SK-N-SH (cell line): Measurements from ENCODE around the gene SEMA3F. TPM values are rescaled to one million over a fixed set of nuclear protein-coding genes. Genes with fewer than 3 reads are reported as not detected.

Experiments
- CTCF ChIA-PET: fragments of 300-600, 350-600 bp; formaldehyde crosslinking; extraction: SDS; loops from one replicate; lab custom pipeline; 2021; lab: Yijun Ruan, JAX
- POLR2A ChIA-PET: fragments of 350-600 bp; sonication (Branson Sonifier 250); formaldehyde crosslinking; extraction: SDS; loops from one replicate; lab custom pipeline; 2020; ENCODE audit warnings: antibody characterized with exemption, inconsistent platforms; lab: Yijun Ruan, JAX
- DNase-seq: peaks from one replicate; pipeline ENCODE4 v3.0.0; 2012
- H2AFZ ChIP-seq: fragments of 200-600 bp; sonication (generic); 2 replicates; pipeline ENCODE4 v1.8.1; 2016; ENCODE audit warnings: antibody characterized with exemption, mild to moderate bottlenecking, low read depth
- H3F3A ChIP-seq: fragments of 200-600 bp; sonication (generic); replicated peaks from 2 replicates; pipeline ENCODE3; 2016; ENCODE audit warnings: antibody characterized with exemption, mild to moderate bottlenecking; ENCODE audit not compliant: insufficient read depth
- H3K27ac ChIP-seq, 2 experiments: fragments of 200-500 bp in 1 of 2; fragments of 200-600 bp in 1 of 2; sonication (Bioruptor generic) in 1 of 2; sonication (generic), shearing (Covaris generic) in 1 of 2; 2 replicates each; pipeline versions ENCODE4 v1.5.1 to v1.6.1; 2014 to 2016; ENCODE audit warnings: low read depth in 2 of 2, inconsistent platforms in 1 of 2, low read length in 1 of 2, mild to moderate bottlenecking in 1 of 2, mixed read lengths in 1 of 2
- H3K27me3 ChIP-seq: fragments of 200-600 bp; sonication (generic), shearing (Covaris generic); 2 replicates; pipeline ENCODE4 v1.6.1; 2016; ENCODE audit warnings: mixed run types; ENCODE audit not compliant: insufficient read depth
- H3K36me3 ChIP-seq, 2 experiments: fragments of 200-500 bp in 1 of 2; fragments of 200-600 bp in 1 of 2; sonication (Bioruptor generic) in 1 of 2; sonication (generic) in 1 of 2; replicated peaks in 1 of 2; 2 replicates each; pipeline versions ENCODE3 to v1.5.1; 2014 to 2016; ENCODE audit warnings: low read length in 1 of 2, mild to moderate bottlenecking in 1 of 2; ENCODE audit not compliant: insufficient read depth in 2 of 2, control insufficient read depth in 1 of 2
- H3K4me1 ChIP-seq, 2 experiments: fragments of 200-500 bp in 1 of 2; fragments of 200-600 bp in 1 of 2; sonication (Bioruptor generic) in 1 of 2; sonication (generic), shearing (Covaris generic) in 1 of 2; 2 replicates each; pipeline versions ENCODE4 v1.5.1 to v1.6.1; 2014 to 2016; ENCODE audit warnings: low read depth in 1 of 2, low read length in 1 of 2, mixed run types in 1 of 2; ENCODE audit not compliant: insufficient read depth in 2 of 2, control insufficient read depth in 1 of 2
- H3K4me2 ChIP-seq: fragments of 200-600 bp; sonication (generic), shearing (Covaris generic); 2 replicates; pipeline ENCODE4 v1.6.1; 2017; ENCODE audit warnings: mixed run types
- H3K4me3 ChIP-seq, 2 experiments: fragments of 200-500 bp in 1 of 2; fragments of 200-600 bp in 1 of 2; sonication (Bioruptor generic) in 1 of 2; sonication (generic), shearing (Covaris generic) in 1 of 2; 2 replicates each; pipeline versions ENCODE4 v1.5.1 to v1.8.1; 2014 to 2016; ENCODE audit warnings: low read depth in 2 of 2, inconsistent platforms in 1 of 2, low read length in 1 of 2, mild to moderate bottlenecking in 1 of 2, mixed read lengths in 1 of 2, moderate library complexity in 1 of 2
- H3K79me2 ChIP-seq: fragments of 200-600 bp; sonication (generic); 2 replicates; pipeline ENCODE4 v1.8.1; 2017; ENCODE audit warnings: mild to moderate bottlenecking; ENCODE audit not compliant: insufficient read depth
- H3K9ac ChIP-seq: fragments of 200-600 bp; sonication (generic); 2 replicates; pipeline ENCODE4 v1.6.1; 2017; ENCODE audit warnings: mixed run types
- H3K9me2 ChIP-seq: fragments of 200-600 bp; sonication (generic); 2 replicates; pipeline ENCODE4 v1.6.1; 2017; ENCODE audit warnings: mixed run types
- H3K9me3 ChIP-seq: fragments of 200-600 bp; sonication (generic); 2 replicates; pipeline ENCODE4 v1.6.1; 2017; ENCODE audit warnings: mixed run types, mild to moderate bottlenecking, moderate library complexity
- H4K20me1 ChIP-seq: fragments of 200-600 bp; sonication (generic); 2 replicates; pipeline ENCODE4 v1.6.1; 2017; ENCODE audit warnings: mild to moderate bottlenecking, mixed run types; ENCODE audit not compliant: insufficient read depth
- GABPA ChIP-seq: IDR thresholded peaks from 2 replicates; pipeline ENCODE4 v1.4.0; 2012; ENCODE audit warnings: low read depth, mild to moderate bottlenecking
- GATA2 ChIP-seq: sonication (generic); formaldehyde crosslinking; IDR thresholded peaks from 2 replicates; pipeline ENCODE4 v1.5.0; 2020; ENCODE audit warnings: mild to moderate bottlenecking, missing genetic modification reagents
- MEF2A ChIP-seq: IDR thresholded peaks from 2 replicates; pipeline ENCODE4 v1.4.0; 2012; ENCODE audit warnings: low read depth, borderline replicate concordance
- MXI1 ChIP-seq: IDR thresholded peaks from 2 replicates; pipeline ENCODE4 v1.6.1; 2012; ENCODE audit warnings: mild to moderate bottlenecking, low read depth, low read length, improper control_type of control experiment
- NFIC ChIP-seq: IDR thresholded peaks from 2 replicates; pipeline ENCODE4 v1.4.0; 2012; ENCODE audit warnings: borderline replicate concordance
- POLR2AphosphoS5 ChIP-seq: IDR thresholded peaks from 2 replicates; pipeline ENCODE4 v1.6.1; 2012; ENCODE audit warnings: low read depth, low read length
- RAD21 ChIP-seq: IDR thresholded peaks from 2 replicates; pipeline ENCODE4 v1.6.1; 2012; ENCODE audit warnings: mild to moderate bottlenecking, low read length
- RCOR1 ChIP-seq: fragments of 150-350 bp; IDR thresholded peaks from 2 replicates; pipeline ENCODE4 v1.6.1; 2017; ENCODE audit warnings: antibody characterized with exemption, low read length
- RXRA ChIP-seq: IDR thresholded peaks from 2 replicates; pipeline ENCODE4 v1.4.0; 2012; ENCODE audit warnings: low read depth, mild to moderate bottlenecking, borderline replicate concordance
- TAF1 ChIP-seq: IDR thresholded peaks from 2 replicates; pipeline ENCODE4 v1.6.1; 2012; ENCODE audit warnings: low read depth, mild to moderate bottlenecking, low read length, moderate library complexity, borderline replicate concordance
- TCF12 ChIP-seq: IDR thresholded peaks from 2 replicates; pipeline ENCODE4 v1.4.0; 2012
- TEAD4 ChIP-seq: IDR thresholded peaks from 2 replicates; pipeline ENCODE4 v1.4.0; 2012; ENCODE audit warnings: mild to moderate bottlenecking, borderline replicate concordance; ENCODE audit not compliant: insufficient read depth
- WGBS: methylation state at CpG from one replicate; pipeline ENCODE4 v1.1.6; 2017; ENCODE audit warnings: low lambda C conversion rate; 5-methylcytosine and 5-hydroxymethylcytosine counted together
- polyA plus RNA-seq, 3 experiments: library from polyadenylated mRNA; depleted of rRNA; stranded (reverse); fragments of >200 nt; gene quantifications; 2 replicates each; pipeline ENCODE4 v1.2.3, GENCODE V29; 2012
- TF ChIP-seq, protein P1 (sequence below): fragments of 200-600 bp; sonication (generic); IDR thresholded peaks from 2 replicates; pipeline ENCODE4 v1.6.1; 2017; ENCODE audit warnings: antibody characterized with exemption, mild to moderate bottlenecking, moderate library complexity
- TF ChIP-seq, protein P2 (sequence below): IDR thresholded peaks from 2 replicates; pipeline ENCODE4 v1.4.0; 2012; ENCODE audit warnings: low read depth, borderline replicate concordance
- TF ChIP-seq, protein P3 (sequence below): fragments of 150-350 bp; IDR thresholded peaks from 2 replicates; pipeline ENCODE4 v1.6.1; 2017; ENCODE audit warnings: antibody characterized with exemption, low read length, low read depth, borderline replicate concordance
- TF ChIP-seq, protein P4 (sequence below): fragments of 150-350 bp; IDR thresholded peaks from 2 replicates; pipeline ENCODE4 v1.6.1; 2016; ENCODE audit warnings: mild to moderate bottlenecking, low read depth, low read length
- TF ChIP-seq, protein P5 (sequence below): IDR thresholded peaks from 2 replicates; pipeline ENCODE4 v1.4.0; 2012; ENCODE audit warnings: low read depth
- TF ChIP-seq, protein P6 (sequence below): IDR thresholded peaks from 2 replicates; pipeline ENCODE4; 2012

The SEMA3F gene
- polyA plus RNA-seq, 1 of the 3 experiments (the other 2 are of a cell fraction): 30.4 TPM

DNA sequence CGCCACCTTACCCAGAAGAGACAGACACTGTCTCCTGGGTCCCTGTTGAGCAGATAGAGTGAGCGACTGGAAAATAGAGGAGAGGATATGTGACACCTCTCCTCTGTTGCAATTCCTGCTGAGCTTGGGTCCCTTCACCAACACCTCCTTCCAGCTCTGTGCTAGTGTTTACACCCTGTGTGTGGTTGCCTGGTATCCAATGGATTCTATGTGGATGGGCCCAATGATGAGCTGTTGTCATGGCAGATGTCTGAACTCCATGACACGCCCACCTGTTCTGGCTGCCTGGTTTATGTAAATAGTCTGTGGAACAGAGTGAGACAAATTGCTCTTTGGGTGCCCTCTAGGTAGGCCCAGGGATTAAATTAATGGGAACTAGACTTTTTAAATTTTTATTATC is 42.7 kb upstream of the SEMA3F start:
- DNase-seq: no peak
- H2AFZ ChIP-seq: no peak overlapping the region
- WGBS: 98% methylated on average over 3 of the region's 3 CpGs
- H3K9me2 ChIP-seq: no peaks in the 10 kb centered on the region
- H3K9ac ChIP-seq: no peak overlapping the region
- ChIA-PET CTCF (interaction anchor here (0.9 to 28.1 kb wide), 4 partner anchors 8 to 73 kb away, joined by 3 to 684 read pairs (median 4); partner anchors contain the start of gene GNAT1), POLR2A (no interaction called here)
- H3K4me3 ChIP-seq: no peak overlapping the region
- H3K4me2 ChIP-seq: no peak overlapping the region
- H3F3A ChIP-seq: peaks cover 38% of the 10 kb centered on the region
- 0 out of 2 replicates have a peak, but pooled peaks cover 3% of the 10 kb centered on the region for H3K79me2 ChIP-seq
- H3K4me1 ChIP-seq: no peaks in the 10 kb centered on the region
- TF ChIP-seq, protein P1, sequence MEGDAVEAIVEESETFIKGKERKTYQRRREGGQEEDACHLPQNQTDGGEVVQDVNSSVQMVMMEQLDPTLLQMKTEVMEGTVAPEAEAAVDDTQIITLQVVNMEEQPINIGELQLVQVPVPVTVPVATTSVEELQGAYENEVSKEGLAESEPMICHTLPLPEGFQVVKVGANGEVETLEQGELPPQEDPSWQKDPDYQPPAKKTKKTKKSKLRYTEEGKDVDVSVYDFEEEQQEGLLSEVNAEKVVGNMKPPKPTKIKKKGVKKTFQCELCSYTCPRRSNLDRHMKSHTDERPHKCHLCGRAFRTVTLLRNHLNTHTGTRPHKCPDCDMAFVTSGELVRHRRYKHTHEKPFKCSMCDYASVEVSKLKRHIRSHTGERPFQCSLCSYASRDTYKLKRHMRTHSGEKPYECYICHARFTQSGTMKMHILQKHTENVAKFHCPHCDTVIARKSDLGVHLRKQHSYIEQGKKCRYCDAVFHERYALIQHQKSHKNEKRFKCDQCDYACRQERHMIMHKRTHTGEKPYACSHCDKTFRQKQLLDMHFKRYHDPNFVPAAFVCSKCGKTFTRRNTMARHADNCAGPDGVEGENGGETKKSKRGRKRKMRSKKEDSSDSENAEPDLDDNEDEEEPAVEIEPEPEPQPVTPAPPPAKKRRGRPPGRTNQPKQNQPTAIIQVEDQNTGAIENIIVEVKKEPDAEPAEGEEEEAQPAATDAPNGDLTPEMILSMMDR: no peak
- TF ChIP-seq MEF2A (no peak), RXRA (no peak), TAF1 (no peak), RCOR1 (no peak), GATA2 (no peak), POLR2AphosphoS5 (no peak), RAD21 (no peak), NFIC (no peak)
- TF ChIP-seq, protein P2, sequence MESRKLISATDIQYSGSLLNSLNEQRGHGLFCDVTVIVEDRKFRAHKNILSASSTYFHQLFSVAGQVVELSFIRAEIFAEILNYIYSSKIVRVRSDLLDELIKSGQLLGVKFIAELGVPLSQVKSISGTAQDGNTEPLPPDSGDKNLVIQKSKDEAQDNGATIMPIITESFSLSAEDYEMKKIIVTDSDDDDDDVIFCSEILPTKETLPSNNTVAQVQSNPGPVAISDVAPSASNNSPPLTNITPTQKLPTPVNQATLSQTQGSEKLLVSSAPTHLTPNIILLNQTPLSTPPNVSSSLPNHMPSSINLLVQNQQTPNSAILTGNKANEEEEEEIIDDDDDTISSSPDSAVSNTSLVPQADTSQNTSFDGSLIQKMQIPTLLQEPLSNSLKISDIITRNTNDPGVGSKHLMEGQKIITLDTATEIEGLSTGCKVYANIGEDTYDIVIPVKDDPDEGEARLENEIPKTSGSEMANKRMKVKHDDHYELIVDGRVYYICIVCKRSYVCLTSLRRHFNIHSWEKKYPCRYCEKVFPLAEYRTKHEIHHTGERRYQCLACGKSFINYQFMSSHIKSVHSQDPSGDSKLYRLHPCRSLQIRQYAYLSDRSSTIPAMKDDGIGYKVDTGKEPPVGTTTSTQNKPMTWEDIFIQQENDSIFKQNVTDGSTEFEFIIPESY: no peak
- TF ChIP-seq, all 33 proteins: peak for 0
- Histone ChIP-seq H3K27me3 (no peaks in the 10 kb centered on the region), H3K27ac (no peak overlapping the region), H4K20me1 (peaks cover 12% of the 10 kb centered on the region; the same call in 1 of the 2 replicates), H3K9me3 (no peaks in the 10 kb centered on the region), H3K36me3 (peaks cover 78 to 92% of the 10 kb centered on the region in 2 experiments)

DNA sequence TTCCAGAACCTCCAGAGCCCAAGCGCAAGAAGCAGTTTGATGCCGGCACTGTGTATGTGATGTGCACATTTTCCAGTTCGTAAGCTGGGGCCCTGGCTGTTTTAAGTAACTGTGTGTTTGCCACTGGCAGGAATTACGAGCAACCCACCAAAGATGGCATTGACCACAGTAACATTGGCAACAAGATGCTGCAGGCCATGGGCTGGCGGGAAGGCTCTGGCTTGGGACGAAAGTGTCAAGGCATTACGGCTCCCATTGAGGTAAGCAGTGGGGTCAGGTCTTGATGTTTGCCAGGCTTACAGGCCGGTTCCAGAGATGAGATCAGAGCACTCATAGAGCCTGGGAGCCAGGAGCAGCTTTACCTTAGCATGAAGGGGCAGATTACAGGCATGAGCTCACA is 38.0 kb upstream of the SEMA3F start:
- no peaks in the 10 kb centered on the region for H3K9me3 ChIP-seq
- H4K20me1 ChIP-seq: peaks cover 23% of the 10 kb centered on the region; the same call in 1 of the 2 replicates
- H3K79me2 ChIP-seq: no peaks in the 10 kb centered on the region
- no peak overlapping the region for H3K9ac ChIP-seq
- H3K9me2 ChIP-seq: no peaks in the 10 kb centered on the region
- H3F3A ChIP-seq: peaks cover 49% of the 10 kb centered on the region
- ChIA-PET CTCF (interaction anchor here (0.6 to 28.1 kb wide), 3 partner anchors 37 to 125 kb away, joined by 3 to 684 read pairs (median 4); partner anchors contain the start of gene GNAT1), POLR2A (no interaction called here)
- no peak overlapping the region for H3K27ac ChIP-seq
- H3K4me1 ChIP-seq: peaks cover 0 to 7% of the 10 kb centered on the region in 2 experiments; a peak in 1 of 4 replicates
- H3K4me3 ChIP-seq: no peak overlapping the region
- no peaks in the 10 kb centered on the region for H3K27me3 ChIP-seq
- H3K36me3 ChIP-seq: peaks cover 52 to 74% of the 10 kb centered on the region in 2 experiments
- no peak overlapping the region for H2AFZ ChIP-seq
- DNase-seq: no peak
- 95% methylated on average over 4 of the region's 8 CpGs for WGBS
- no peak overlapping the region for H3K4me2 ChIP-seq
- TF ChIP-seq POLR2AphosphoS5 (no peak), TEAD4 (no peak), GABPA (no peak), TCF12 (no peak), MXI1 (no peak)
- TF ChIP-seq, protein P3, sequence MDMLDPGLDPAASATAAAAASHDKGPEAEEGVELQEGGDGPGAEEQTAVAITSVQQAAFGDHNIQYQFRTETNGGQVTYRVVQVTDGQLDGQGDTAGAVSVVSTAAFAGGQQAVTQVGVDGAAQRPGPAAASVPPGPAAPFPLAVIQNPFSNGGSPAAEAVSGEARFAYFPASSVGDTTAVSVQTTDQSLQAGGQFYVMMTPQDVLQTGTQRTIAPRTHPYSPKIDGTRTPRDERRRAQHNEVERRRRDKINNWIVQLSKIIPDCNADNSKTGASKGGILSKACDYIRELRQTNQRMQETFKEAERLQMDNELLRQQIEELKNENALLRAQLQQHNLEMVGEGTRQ: no peak
- TF ChIP-seq, protein P4, sequence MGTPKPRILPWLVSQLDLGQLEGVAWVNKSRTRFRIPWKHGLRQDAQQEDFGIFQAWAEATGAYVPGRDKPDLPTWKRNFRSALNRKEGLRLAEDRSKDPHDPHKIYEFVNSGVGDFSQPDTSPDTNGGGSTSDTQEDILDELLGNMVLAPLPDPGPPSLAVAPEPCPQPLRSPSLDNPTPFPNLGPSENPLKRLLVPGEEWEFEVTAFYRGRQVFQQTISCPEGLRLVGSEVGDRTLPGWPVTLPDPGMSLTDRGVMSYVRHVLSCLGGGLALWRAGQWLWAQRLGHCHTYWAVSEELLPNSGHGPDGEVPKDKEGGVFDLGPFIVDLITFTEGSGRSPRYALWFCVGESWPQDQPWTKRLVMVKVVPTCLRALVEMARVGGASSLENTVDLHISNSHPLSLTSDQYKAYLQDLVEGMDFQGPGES: no peak
- TF ChIP-seq, protein P5, sequence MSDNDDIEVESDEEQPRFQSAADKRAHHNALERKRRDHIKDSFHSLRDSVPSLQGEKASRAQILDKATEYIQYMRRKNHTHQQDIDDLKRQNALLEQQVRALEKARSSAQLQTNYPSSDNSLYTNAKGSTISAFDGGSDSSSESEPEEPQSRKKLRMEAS: no peak
- TF ChIP-seq, protein P6, sequence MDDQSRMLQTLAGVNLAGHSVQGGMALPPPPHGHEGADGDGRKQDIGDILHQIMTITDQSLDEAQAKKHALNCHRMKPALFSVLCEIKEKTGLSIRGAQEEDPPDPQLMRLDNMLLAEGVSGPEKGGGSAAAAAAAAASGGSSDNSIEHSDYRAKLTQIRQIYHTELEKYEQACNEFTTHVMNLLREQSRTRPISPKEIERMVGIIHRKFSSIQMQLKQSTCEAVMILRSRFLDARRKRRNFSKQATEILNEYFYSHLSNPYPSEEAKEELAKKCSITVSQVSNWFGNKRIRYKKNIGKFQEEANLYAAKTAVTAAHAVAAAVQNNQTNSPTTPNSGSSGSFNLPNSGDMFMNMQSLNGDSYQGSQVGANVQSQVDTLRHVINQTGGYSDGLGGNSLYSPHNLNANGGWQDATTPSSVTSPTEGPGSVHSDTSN: no peak
- TF ChIP-seq, protein P2: no peak
